Measurements from ENCODE around the gene E2F4. TPM values are rescaled to one million over a fixed set of nuclear protein-coding genes. Genes with fewer than 3 reads are reported as not detected.
A peak's percentile ranks its signal among the peaks of the same experiment; 100 is the strongest.

Gene E2F4
- total and polyA plus RNA-seq, 10 of the 15 experiments (the other 5 are each of a cell fraction or from before 2014, with no cell fraction given), result 11.7 to 132 (median 95.9) TPM

- ChIA-PET POLR2A (interaction anchor here (0.5 to 4.7 kb wide), 2 partner anchors 31 to 79 kb away, joined by 3 to 22 read pairs; partner anchors contain the start of gene TMEM208), CTCF (interaction anchor here (0.7 to 1.1 kb wide), 2 partner anchors 48 to 206 kb away, joined by 3 to 4 read pairs; no protein-coding TSS in a partner anchor), SMC1A (ENCODE audit: uncharacterized antibody, unreplicated experiment) (no interaction called here), RAD21 (ENCODE audit: unreplicated experiment) (no interaction called here)
- H3K36me3 ChIP-seq (ENCODE audit: control insufficient read depth in 2 of 2, insufficient read depth in 2 of 2, low read length in 1 of 2), result peaks cover 14 to 37% of the 10 kb centered on the region in 2 experiments
- ATAC-seq (no peak), FAIRE-seq (no peak), DNase-seq (ENCODE audit: low read depth, low spot score) (no peak)
- H2AFZ ChIP-seq (ENCODE audit: control insufficient read depth, low read depth, low read length), result no peak overlapping the region
- TF ChIP-seq HDAC2 (IDR thresholded peaks at IDR 0.05), result no peak
- TF ChIP-seq PML (IDR thresholded peaks at IDR 0.05; ENCODE audit: low read length), result no peak
- no TSS peak for BruUV-seq (replicated peaks)
- peaks cover 8% of the 10 kb centered on the region for H3K4me1 ChIP-seq (ENCODE audit: control insufficient read depth, insufficient read depth, low read length)
- WGBS (ENCODE audit: insufficient coverage, insufficient replicate concordance, low lambda C conversion rate, missing lambda C conversion rate), result 88% methylated on average over 5 of the region's 5 CpGs
- no peak overlapping the region for H3K4me2 ChIP-seq (ENCODE audit: control insufficient read depth, insufficient read depth)
- H3K27ac ChIP-seq (ENCODE audit: control insufficient read depth, insufficient read depth), result no peak overlapping the region
- H3K4me3 ChIP-seq, result no peak overlapping the region
- no peak overlapping the region for H3K9ac ChIP-seq (ENCODE audit: control insufficient read depth, insufficient read depth, low read length)
- H3K9me3 ChIP-seq (replicated peaks; ENCODE audit: control insufficient read depth, insufficient read depth, low read length), result no peaks in the 10 kb centered on the region
- intact Hi-C loops (cut with micrococcal nuclease; ENCODE audit: unreplicated experiment), result no loop called here
- in situ Hi-C loops (cut with MboI), result no loop called here
- peaks cover 23% of the 10 kb centered on the region for H3K79me2 ChIP-seq (ENCODE audit: control insufficient read depth, insufficient read depth, low read length)
- peaks cover 7% of the 10 kb centered on the region for H4K20me1 ChIP-seq (ENCODE audit: control insufficient read depth, insufficient read depth)
- no peaks in the 10 kb centered on the region for H3K27me3 ChIP-seq (replicated peaks in 1 of 2; ENCODE audit: control insufficient read depth in 2 of 2, insufficient read depth in 2 of 2, low read length in 1 of 2)
These were observed 3.7 kb downstream of the E2F4 start for GRCh38 chr16:67195676-67196075.

GRCh38 chr16:67196881-67197280, 4.9 kb downstream of the E2F4 start:
- Histone ChIP-seq H3K9me3 (replicated peaks; ENCODE audit: control insufficient read depth, insufficient read depth, low read length) (no peaks in the 10 kb centered on the region), H3K4me3 (no peak overlapping the region), H3K36me3 (ENCODE audit: control insufficient read depth in 2 of 2, insufficient read depth in 2 of 2, low read length in 1 of 2) (peaks cover 19 to 42% of the 10 kb centered on the region in 2 experiments), H3K4me2 (ENCODE audit: control insufficient read depth, insufficient read depth) (peak overlapping the region; percentile 17; the same call in 1 of the 2 replicates), H3K9ac (ENCODE audit: control insufficient read depth, insufficient read depth, low read length) (no peak overlapping the region), H4K20me1 (ENCODE audit: control insufficient read depth, insufficient read depth) (peaks cover 7% of the 10 kb centered on the region), H2AFZ (ENCODE audit: control insufficient read depth, low read depth, low read length) (no peak overlapping the region), H3K4me1 (ENCODE audit: control insufficient read depth, insufficient read depth, low read length) (peaks cover 5% of the 10 kb centered on the region; the same call in 1 of the 2 replicates), H3K27me3 (replicated peaks in 1 of 2; ENCODE audit: control insufficient read depth in 2 of 2, insufficient read depth in 2 of 2, low read length in 1 of 2) (no peaks in the 10 kb centered on the region), H3K79me2 (ENCODE audit: control insufficient read depth, insufficient read depth, low read length) (peaks cover 23% of the 10 kb centered on the region), H3K27ac (ENCODE audit: control insufficient read depth, insufficient read depth) (no peak overlapping the region)
- ChIA-PET SMC1A (ENCODE audit: uncharacterized antibody, unreplicated experiment) (interaction anchor here (0.9 kb wide), 1 partner anchor 50 kb away, joined by 3 read pairs; the partner anchor contains the start of gene FHOD1), CTCF (interaction anchor here (0.7 to 1.9 kb wide), 7 partner anchors 8 to 243 kb away, joined by 3 to 6 read pairs (median 4); no protein-coding TSS in a partner anchor), POLR2A (no interaction called here), RAD21 (ENCODE audit: unreplicated experiment) (no interaction called here)
- DNase-seq (ENCODE audit: low read depth, low spot score) (no peak), ATAC-seq (no peak), FAIRE-seq (no peak)
- in situ Hi-C loops (cut with MboI), result no loop called here
- intact Hi-C loops (cut with micrococcal nuclease; ENCODE audit: unreplicated experiment), result no loop called here
- whole genome bisulfite sequencing (ENCODE audit: insufficient coverage, insufficient replicate concordance, low lambda C conversion rate, missing lambda C conversion rate), result 100% methylated on average over 1 of the region's 1 CpG
- BruUV-seq (replicated peaks), result no TSS peak
- TF ChIP-seq POLR2AphosphoS2 (IDR thresholded peaks at IDR 0.05; ENCODE audit: low read depth, low read length), result no peak
- TF ChIP-seq PRDM15 (CRISPR knock-in tag; IDR thresholded peaks at IDR 0.05), result no peak
- no peak for TF ChIP-seq HDGF (IDR thresholded peaks at IDR 0.05)
- no peak for TF ChIP-seq HDAC2 (IDR thresholded peaks at IDR 0.05)
- no peak for TF ChIP-seq KAT2A (conservative IDR thresholded peaks at IDR 0.05; ENCODE audit: control insufficient read depth, low read depth, low read length)
- no peak for TF ChIP-seq YY1 (IDR thresholded peaks at IDR 0.05; ENCODE audit: low read depth, low read length)
- no peak for TF ChIP-seq NR2C1 (IDR thresholded peaks at IDR 0.05)
- no peak for TF ChIP-seq SRF (IDR thresholded peaks at IDR 0.05; ENCODE audit: low read depth in 2 of 2, low read length in 2 of 2)
- TF ChIP-seq PKNOX1 (IDR thresholded peaks at IDR 0.05), result no peak
- no peak for TF ChIP-seq MLLT1 (IDR thresholded peaks at IDR 0.05)
- TF ChIP-seq GATAD2B (conservative IDR thresholded peaks at IDR 0.05; ENCODE audit: low read depth), result no peak
